HepG2 (cell line): Measurements from ENCODE around the gene TMUB1. TPM values are rescaled to one million over a fixed set of nuclear protein-coding genes. Genes with fewer than 3 reads are reported as not detected.

ENCODE experiments used
- BATF2 ChIP-seq: sonication (generic); formaldehyde crosslinking; IDR thresholded peaks from 2 replicates; pipeline ENCODE4 v1.8.0; 2022; ENCODE audit warnings: mild to moderate bottlenecking, missing genetic modification reagents, moderate library complexity
- CEBPZ ChIP-seq: IDR thresholded peaks from 2 replicates; pipeline ENCODE4 v1.6.1; 2012; ENCODE audit warnings: low read length, improper control_type of control experiment
- HES4 ChIP-seq: sonication (generic); formaldehyde crosslinking; IDR thresholded peaks from 2 replicates; pipeline ENCODE4 v1.9.0; 2021; ENCODE audit warnings: mild to moderate bottlenecking, missing genetic modification reagents, borderline replicate concordance
- ISX ChIP-seq: sonication (generic); formaldehyde crosslinking; conservative IDR thresholded peaks from 2 replicates; pipeline ENCODE4 v1.5.0; 2020; ENCODE audit warnings: missing genetic modification reagents
- KAT2B ChIP-seq: fragments of 150-350 bp; IDR thresholded peaks from 2 replicates; pipeline ENCODE4 v1.6.1; 2014; ENCODE audit warnings: low read depth, low read length, borderline replicate concordance
- LBX2 ChIP-seq: sonication (generic); formaldehyde crosslinking; IDR thresholded peaks from 2 replicates; pipeline ENCODE4 v1.5.0; 2020; ENCODE audit warnings: missing genetic modification reagents, mild to moderate bottlenecking, borderline replicate concordance
- MAX ChIP-seq: IDR thresholded peaks from 2 replicates; pipeline ENCODE4 v1.6.1; 2012; ENCODE audit warnings: inconsistent platforms
- MYPOP ChIP-seq: sonication (generic); formaldehyde crosslinking; IDR thresholded peaks from 2 replicates; pipeline ENCODE4 v1.8.1; 2023; ENCODE audit warnings: mild to moderate bottlenecking, moderate library complexity, missing genetic modification reagents
- NFE2L1 ChIP-seq: sonication (generic); formaldehyde crosslinking; IDR thresholded peaks from 2 replicates; pipeline ENCODE4 v1.4.0; 2020; ENCODE audit warnings: missing genetic modification reagents, mild to moderate bottlenecking, borderline replicate concordance
- NR2F1 ChIP-seq, 2 experiments: fragments of 450-650 bp in 1 of 2; formaldehyde crosslinking in 1 of 2; IDR thresholded peaks; 2 replicates each; pipeline versions ENCODE4 v1.5.0 to v1.6.1; 2016 to 2020; ENCODE audit warnings: mild to moderate bottlenecking in 1 of 2, missing compliant biosample characterization in 1 of 2, missing genetic modification reagents in 1 of 2, moderate library complexity in 1 of 2
- PPARG ChIP-seq: conservative IDR thresholded peaks from 2 replicates; pipeline ENCODE4 v1.6.1; 2016; ENCODE audit warnings: missing biosample characterization, missing genetic modification reagents
- RAD51 ChIP-seq: fragments of 450-650 bp; IDR thresholded peaks from 2 replicates; pipeline ENCODE4 v1.6.1; 2016; ENCODE audit warnings: borderline replicate concordance
- TFDP2 ChIP-seq: sonication (generic); formaldehyde crosslinking; IDR thresholded peaks from 2 replicates; pipeline ENCODE4 v1.4.0; 2020; ENCODE audit warnings: missing genetic modification reagents
- U2AF1 ChIP-seq: fragments of 200-400 bp; formaldehyde crosslinking; optimal IDR thresholded peaks from 2 replicates; pipeline ENCODE3; 2017; ENCODE audit warnings: mild to moderate bottlenecking, low read depth, low read length
- ZBTB7B ChIP-seq: sonication (generic); formaldehyde crosslinking; IDR thresholded peaks from 2 replicates; pipeline ENCODE4 v1.4.0; 2020; ENCODE audit warnings: missing genetic modification reagents
- ZFAT ChIP-seq: sonication (generic); formaldehyde crosslinking; conservative IDR thresholded peaks from 2 replicates; pipeline ENCODE4 v1.8.1; 2023; ENCODE audit warnings: missing genetic modification reagents, inconsistent platforms
- ZNF205 ChIP-seq: IDR thresholded peaks from 2 replicates; pipeline ENCODE4 v1.6.1; 2018; ENCODE audit warnings: missing biosample characterization, missing genetic modification reagents
- ZNF335 ChIP-seq: sonication (generic); formaldehyde crosslinking; IDR thresholded peaks from 2 replicates; pipeline ENCODE4 v1.4.0; 2020; ENCODE audit warnings: missing genetic modification reagents
- ZNF337 ChIP-seq: sonication (generic); formaldehyde crosslinking; IDR thresholded peaks from 2 replicates; pipeline ENCODE4 v1.5.1; 2020; ENCODE audit warnings: missing genetic modification reagents, low read depth, mild to moderate bottlenecking, borderline replicate concordance
- ZNF552 ChIP-seq: sonication (generic); formaldehyde crosslinking; IDR thresholded peaks from 2 replicates; pipeline ENCODE4 v1.9.0; 2022; ENCODE audit warnings: missing genetic modification reagents, mild to moderate bottlenecking, borderline replicate concordance
- ZNF724P ChIP-seq: sonication (generic); formaldehyde crosslinking; IDR thresholded peaks from 2 replicates; pipeline ENCODE4 v1.8.0; 2022; ENCODE audit warnings: missing genetic modification reagents, borderline replicate concordance
- ZSCAN20 ChIP-seq: sonication (generic); formaldehyde crosslinking; IDR thresholded peaks from 2 replicates; pipeline ENCODE4 v1.4.0; 2020; ENCODE audit warnings: missing genetic modification reagents, mild to moderate bottlenecking, borderline replicate concordance
- polyA plus RNA-seq, 8 experiments: library from polyadenylated mRNA; depleted of rRNA in 3 of 8; stranded (reverse) in 7 of 8; unstranded in 1 of 8; fragments of >200 nt; fragmentation: Illumina TruSeq in 4 of 8; extraction: Trizol in 4 of 8; gene quantifications; 2 replicates each; pipeline versions ENCODE4 v1.2.1 to v1.2.3, GENCODE V29; 2011 to 2016; ENCODE audit warnings: low read depth in 4 of 8, missing spikeins in 1 of 8, mixed read lengths in 1 of 8; ENCODE audit not compliant: insufficient read depth in 1 of 8
- total RNA-seq, 5 experiments: library from RNA; depleted of rRNA; stranded (reverse); fragments of >200 nt; fragmentation: Illumina TruSeq; extraction: Trizol; gene quantifications; 2 replicates each; pipeline ENCODE4 v1.2.3, GENCODE V29; 2016; ENCODE audit warnings: low read depth in 1 of 5

Gene TMUB1
- total and polyA plus RNA-seq, 2 of the 13 experiments (the other 11 are each of a cell fraction or from before 2014, with no cell fraction given), result 44.8 to 51.6 TPM

- no peak for TF ChIP-seq CEBPZ
- no peak for TF ChIP-seq MYPOP (CRISPR knock-in tag)
- TF ChIP-seq ZSCAN20 (CRISPR knock-in tag), result no peak
- TF ChIP-seq BATF2 (CRISPR knock-in tag), result no peak
- TF ChIP-seq NFE2L1, result no peak
- TF ChIP-seq HES4 (CRISPR knock-in tag), result 0 out of 2 replicates have a peak, but pooled peaks have one; percentile 35
- TF ChIP-seq ZNF337, result 0 out of 2 replicates have a peak, but pooled peaks have one; percentile 28
- TF ChIP-seq ZNF724P (CRISPR knock-in tag), result no peak
- TF ChIP-seq PPARG (CRISPR knock-in tag), result 0 out of 2 replicates have a peak, but pooled peaks have one; percentile 2
- no peak for TF ChIP-seq LBX2 (CRISPR knock-in tag)
- no peak for TF ChIP-seq KAT2B
- no peak for TF ChIP-seq RAD51
- TF ChIP-seq ZNF335, result no peak
- no peak for TF ChIP-seq ZNF552 (CRISPR knock-in tag)
- TF ChIP-seq ZFAT, result no peak
- no peak for TF ChIP-seq U2AF1
- peak; percentile 13; the same call in 1 of the 2 replicates for TF ChIP-seq TFDP2 (CRISPR knock-in tag)
- TF ChIP-seq NR2F1 (CRISPR knock-in tag; IDR thresholded peaks at IDR 0.05), result no peak
- TF ChIP-seq ZBTB7B (CRISPR knock-in tag), result 0 out of 2 replicates have a peak, but pooled peaks have one; percentile 2
- no peak for TF ChIP-seq ZNF205
- no peak for TF ChIP-seq ISX
- TF ChIP-seq MAX, result no peak
Measured at GRCh38 chr7:151082141-151083070, 887 bp downstream of the TMUB1 start (continued).
